ENCODE results near the gene KREMEN1.
"Not testable (repeated sequence)": the region's sequence is repeated elsewhere in the genome, so short reads cannot be mapped to it uniquely, and the experiment has no call there.

The KREMEN1 gene

GRCh38 chr22:29108137-29108536, 35.3 kb downstream of the KREMEN1 start:
- DNase-seq: no peak

GRCh38 chr22:29109822-29110221, 37.0 kb downstream of the KREMEN1 start:
- DNase-seq: no peak

- DNase-seq: no peak
Observed at GRCh38 chr22:29110946-29111345, 38.1 kb downstream of the KREMEN1 start.

GRCh38 chr22:29112121-29112520, 39.3 kb downstream of the KREMEN1 start:
- no peak for DNase-seq

GRCh38 chr22:29112681-29113080, 39.8 kb downstream of the KREMEN1 start:
- no peak for DNase-seq

GRCh38 chr22:29113319-29113718, 40.5 kb downstream of the KREMEN1 start:
- no peak for DNase-seq

- no peak for DNase-seq
Observed at GRCh38 chr22:29114392-29114791, 41.6 kb downstream of the KREMEN1 start.

- DNase-seq: no peak
Observed at GRCh38 chr22:29115682-29116288, 43.0 kb downstream of the KREMEN1 start.

GRCh38 chr22:29116397-29117123, 43.7 kb downstream of the KREMEN1 start:
- DNase-seq: no peak

- no peak for DNase-seq
Observed at GRCh38 chr22:29117799-29118477, 45.1 kb downstream of the KREMEN1 start.

GRCh38 chr22:29120098-29120912, 47.5 kb downstream of the KREMEN1 start:
- not testable (repeated sequence) for DNase-seq

GRCh38 chr22:29121124-29121523, 48.3 kb downstream of the KREMEN1 start:
- no peak for DNase-seq

- peak; percentile 6 for DNase-seq
Observed at GRCh38 chr22:29122041-29122440, 49.2 kb downstream of the KREMEN1 start.

- DNase-seq: no peak
Observed at GRCh38 chr22:29124777-29125442, 52.1 kb downstream of the KREMEN1 start.

- no peak for DNase-seq
Observed at GRCh38 chr22:29125443-29125778, 52.6 kb downstream of the KREMEN1 start.

GRCh38 chr22:29125844-29126243, 53.0 kb downstream of the KREMEN1 start:
- DNase-seq: no peak

GRCh38 chr22:29126670-29127395, 54.0 kb downstream of the KREMEN1 start:
- DNase-seq: no peak

- no peak for DNase-seq
Observed at GRCh38 chr22:29128891-29129807, 56.3 kb downstream of the KREMEN1 start.

- DNase-seq: no peak
Observed at GRCh38 chr22:29129808-29130140, 56.9 kb downstream of the KREMEN1 start.

- no peak for DNase-seq
Observed at GRCh38 chr22:29130476-29130875, 57.6 kb downstream of the KREMEN1 start.

- DNase-seq: no peak
Observed at GRCh38 chr22:29133603-29134133, 60.8 kb downstream of the KREMEN1 start.
